HUDEP-2 (cell line): ENCODE results near the gene AGPS.
"Not testable (repeated sequence)": the region's sequence is repeated elsewhere in the genome, so short reads cannot be mapped to it uniquely, and the experiment has no call there.

ENCODE experiments used
- DNase-seq, 76 experiments: peaks; one replicate each; lab custom pipeline; 2025; ENCODE audit not compliant: unreplicated experiment in 76 of 76; lab: John Stamatoyannopoulos, UW

Gene AGPS

GRCh38 chr2:177410629-177411028 lies 18.1 kb downstream of the AGPS start:
- DNase-seq, result not testable (repeated sequence)

- no peak for DNase-seq
These were observed 21.1 kb downstream of the AGPS start for GRCh38 chr2:177413703-177414102.

- peak in 4 of 76 experiments; percentile 5 to 23 (median 18) for DNase-seq
These were observed 26.7 kb downstream of the AGPS start for GRCh38 chr2:177419274-177419673.

GRCh38 chr2:177422271-177422670 lies 29.7 kb downstream of the AGPS start:
- DNase-seq, result no peak

- DNase-seq, result not testable (repeated sequence)
These were observed 31.5 kb downstream of the AGPS start for GRCh38 chr2:177424120-177424519.

GRCh38 chr2:177424620-177425019 lies 32.0 kb downstream of the AGPS start:
- DNase-seq, result not testable (repeated sequence)

GRCh38 chr2:177427316-177427715 lies 34.7 kb downstream of the AGPS start:
- no peak for DNase-seq

GRCh38 chr2:177427936-177428335 lies 35.4 kb downstream of the AGPS start:
- DNase-seq, result not testable (repeated sequence)

GRCh38 chr2:177429688-177430325 lies 37.2 kb downstream of the AGPS start:
- DNase-seq, result no peak

- no peak for DNase-seq
These were observed 37.8 kb downstream of the AGPS start for GRCh38 chr2:177430411-177430810.

GRCh38 chr2:177431111-177431725 lies 38.6 kb downstream of the AGPS start:
- DNase-seq, result not testable (repeated sequence)

- DNase-seq, result no peak
These were observed 40.1 kb downstream of the AGPS start for GRCh38 chr2:177432703-177433102.

- DNase-seq, result no peak
These were observed 40.8 kb downstream of the AGPS start for GRCh38 chr2:177433402-177433801.

- no peak for DNase-seq
These were observed 41.9 kb downstream of the AGPS start for GRCh38 chr2:177434475-177434874.

GRCh38 chr2:177445200-177445599 lies 52.6 kb downstream of the AGPS start:
- no peak for DNase-seq

GRCh38 chr2:177448031-177448430 lies 55.5 kb downstream of the AGPS start:
- no peak for DNase-seq

- no peak for DNase-seq
These were observed 56.6 kb downstream of the AGPS start for GRCh38 chr2:177449159-177449558.

- no peak for DNase-seq
These were observed 62.6 kb downstream of the AGPS start for GRCh38 chr2:177455187-177455586.

GRCh38 chr2:177459756-177460155 lies 67.2 kb downstream of the AGPS start:
- DNase-seq, result not testable (repeated sequence)

GRCh38 chr2:177460973-177461585 lies 68.5 kb downstream of the AGPS start:
- DNase-seq, result no peak

GRCh38 chr2:177464549-177464948 lies 72.0 kb downstream of the AGPS start:
- no peak for DNase-seq
